Uterus (tissue), 2 donors: ENCODE data around the gene NR1I3.

Experiments used
- POLR2A ChIP-seq, 2 donors: fragments of 450-650 bp; IDR thresholded peaks; one replicate each; pipeline ENCODE4 v1.6.1; 2016; ENCODE audit warnings: antibody characterized with exemption in 2 of 2, mild to moderate bottlenecking in 1 of 2, moderate library complexity in 1 of 2
- TF ChIP-seq, protein P1 (sequence below), 4 experiments: fragments of 200-600 bp in 2 of 4; fragments of 450-650 bp in 2 of 4; sonication (generic) in 2 of 4; IDR thresholded peaks; one replicate each; pipeline ENCODE4 v1.5.1; 2016 to 2019; ENCODE audit warnings: antibody characterized with exemption in 4 of 4, mild to moderate bottlenecking in 2 of 4, moderate library complexity in 1 of 4

DNA sequence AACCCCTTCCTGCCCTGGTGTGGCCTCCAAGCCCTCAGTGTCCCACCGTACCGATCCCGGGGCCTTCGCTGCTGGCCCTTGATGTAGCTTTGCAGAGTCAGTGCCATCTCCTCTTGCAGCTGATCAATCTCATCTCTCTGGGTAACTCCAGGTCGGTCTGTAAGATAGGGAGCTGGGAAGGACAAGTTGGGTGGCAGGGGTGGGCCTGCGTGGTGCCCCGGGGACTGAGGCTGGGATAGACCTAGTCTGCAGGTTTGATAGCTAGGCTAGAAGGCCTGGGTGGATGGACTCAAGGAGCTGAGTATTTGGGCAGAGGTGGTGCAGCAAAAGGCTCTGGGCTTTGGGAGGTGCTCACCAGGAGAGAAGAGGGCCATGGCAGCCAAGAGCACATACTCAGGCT is 7.2 kb downstream of the NR1I3 start:
- no peak for TF ChIP-seq POLR2A (IDR thresholded peaks at IDR 0.05)
- TF ChIP-seq, protein P1, sequence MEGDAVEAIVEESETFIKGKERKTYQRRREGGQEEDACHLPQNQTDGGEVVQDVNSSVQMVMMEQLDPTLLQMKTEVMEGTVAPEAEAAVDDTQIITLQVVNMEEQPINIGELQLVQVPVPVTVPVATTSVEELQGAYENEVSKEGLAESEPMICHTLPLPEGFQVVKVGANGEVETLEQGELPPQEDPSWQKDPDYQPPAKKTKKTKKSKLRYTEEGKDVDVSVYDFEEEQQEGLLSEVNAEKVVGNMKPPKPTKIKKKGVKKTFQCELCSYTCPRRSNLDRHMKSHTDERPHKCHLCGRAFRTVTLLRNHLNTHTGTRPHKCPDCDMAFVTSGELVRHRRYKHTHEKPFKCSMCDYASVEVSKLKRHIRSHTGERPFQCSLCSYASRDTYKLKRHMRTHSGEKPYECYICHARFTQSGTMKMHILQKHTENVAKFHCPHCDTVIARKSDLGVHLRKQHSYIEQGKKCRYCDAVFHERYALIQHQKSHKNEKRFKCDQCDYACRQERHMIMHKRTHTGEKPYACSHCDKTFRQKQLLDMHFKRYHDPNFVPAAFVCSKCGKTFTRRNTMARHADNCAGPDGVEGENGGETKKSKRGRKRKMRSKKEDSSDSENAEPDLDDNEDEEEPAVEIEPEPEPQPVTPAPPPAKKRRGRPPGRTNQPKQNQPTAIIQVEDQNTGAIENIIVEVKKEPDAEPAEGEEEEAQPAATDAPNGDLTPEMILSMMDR (IDR thresholded peaks at IDR 0.05), result no peak
